NCI-H2107 (cell line): ENCODE data around the gene MSH3.
"Not testable (repeated sequence)": the region's sequence is repeated elsewhere in the genome, so short reads cannot be mapped to it uniquely, and the experiment has no call there.

Source experiments
- DNase-seq: peaks from one replicate; lab custom pipeline; 2025; lab: John Stamatoyannopoulos, UW

The MSH3 gene

DNA sequence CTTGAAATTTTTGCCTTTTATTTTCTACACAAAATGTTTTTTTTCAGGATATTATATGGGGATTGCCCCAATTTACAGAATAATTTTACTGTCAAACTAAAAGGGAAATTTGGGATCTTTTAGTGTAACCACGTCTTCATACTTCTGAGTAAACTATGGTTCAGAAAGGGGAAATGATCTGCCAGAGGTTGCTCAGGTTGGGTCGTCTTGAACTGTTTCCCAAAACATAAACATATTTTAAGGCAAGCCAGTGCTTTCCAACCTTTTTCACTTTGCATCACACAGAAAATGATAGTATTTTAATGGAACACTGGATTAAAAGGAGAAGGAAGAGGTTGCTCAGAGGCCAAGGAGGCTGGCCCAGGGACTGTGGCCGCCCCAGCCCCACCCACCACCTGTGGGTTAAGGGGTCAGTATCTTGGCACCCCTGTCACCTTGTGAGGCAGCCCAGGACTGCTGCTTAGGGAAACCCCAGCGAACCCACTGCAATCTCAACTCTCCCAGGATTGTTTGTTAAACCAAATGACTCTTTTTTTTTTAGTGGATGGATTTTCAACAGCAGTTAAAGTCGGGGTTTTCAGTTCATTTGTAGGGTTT lies 143.1 kb downstream of the MSH3 start:
- no peak for DNase-seq

DNA sequence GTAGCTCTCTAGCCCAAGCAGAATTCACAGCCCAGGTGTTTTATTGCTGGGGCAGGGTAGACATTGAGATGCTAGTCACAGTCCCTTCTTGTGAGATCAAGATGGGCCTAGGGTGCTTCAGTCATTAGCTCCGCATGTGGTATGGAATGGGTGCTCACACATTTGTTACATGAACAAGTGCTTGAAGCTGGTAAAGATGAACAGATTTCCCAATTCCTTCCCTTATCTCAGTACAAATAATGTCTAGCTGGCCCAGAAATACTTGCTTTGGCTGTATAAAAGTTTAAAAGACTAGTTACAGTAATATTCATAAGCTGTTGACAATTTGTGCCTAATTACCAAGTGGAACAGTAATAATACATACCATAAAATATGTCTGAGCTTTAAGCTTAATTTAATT lies 143.7 kb downstream of the MSH3 start:
- DNase-seq: no peak

DNA sequence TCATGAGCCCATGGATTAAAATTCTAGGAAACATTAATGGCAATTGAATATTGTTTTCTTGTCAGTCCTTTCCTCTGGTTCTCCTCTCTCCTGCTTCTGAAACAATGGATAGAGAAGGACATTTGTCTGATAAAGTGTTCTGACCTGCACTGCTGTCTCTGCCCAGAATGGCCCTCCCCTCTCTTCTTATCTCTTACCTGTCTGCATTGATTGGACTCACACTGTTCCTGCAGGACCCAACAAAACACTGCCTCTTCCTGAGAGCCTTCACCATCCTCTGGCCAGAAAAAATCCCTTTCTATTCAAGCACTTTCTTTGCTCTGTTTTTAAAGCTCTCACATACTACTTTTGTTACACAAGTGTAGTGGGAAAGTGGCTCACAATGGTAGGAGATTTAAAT lies 144.2 kb downstream of the MSH3 start:
- no peak for DNase-seq

DNA sequence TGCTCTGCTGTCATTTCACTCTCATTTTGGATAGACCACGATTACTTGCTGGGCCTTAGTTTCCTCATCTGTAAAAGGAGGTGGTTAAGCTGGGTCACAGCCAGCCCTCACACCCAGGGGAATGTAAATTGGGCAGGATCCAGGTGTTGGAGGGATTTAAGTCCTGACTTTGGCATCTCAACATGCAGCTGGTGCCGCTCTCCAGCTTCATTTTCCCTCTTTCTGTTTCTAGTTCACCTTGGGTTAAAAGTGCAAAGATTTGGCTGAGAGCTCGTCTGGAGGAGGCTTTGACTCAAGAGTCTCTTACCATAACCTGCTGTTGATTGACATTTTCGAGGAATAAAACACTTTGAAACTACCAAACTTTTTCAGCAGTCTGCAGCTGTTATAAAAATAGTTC lies 144.6 kb downstream of the MSH3 start:
- no peak for DNase-seq

- no peak for DNase-seq
These were observed 145.1 kb downstream of the MSH3 start for GRCh38 chr5:80799573-80799972.

- DNase-seq: no peak
These were observed 149.9 kb downstream of the MSH3 start for GRCh38 chr5:80804332-80804731.

DNA sequence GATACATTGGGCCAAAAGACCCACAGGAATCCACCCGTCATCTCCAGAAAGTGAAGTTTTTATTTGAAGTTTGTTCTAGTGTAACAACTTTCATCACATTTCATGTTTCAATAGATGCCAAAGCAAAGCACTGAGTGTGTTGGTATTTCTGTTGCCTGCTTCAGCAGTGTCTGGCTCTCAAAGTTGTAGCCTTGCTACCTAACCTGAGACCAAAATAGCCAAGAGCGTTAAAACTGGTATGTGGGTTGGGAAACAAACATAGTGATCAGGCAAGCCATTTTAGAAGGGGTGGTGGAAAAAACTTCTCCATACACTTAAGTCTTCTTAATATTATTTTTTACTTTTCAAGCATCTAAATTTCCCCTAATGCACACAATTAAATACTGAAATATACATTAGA lies 150.6 kb downstream of the MSH3 start:
- DNase-seq: no peak

GRCh38 chr5:80806929-80807328 lies 152.5 kb downstream of the MSH3 start:
- no peak for DNase-seq

DNA sequence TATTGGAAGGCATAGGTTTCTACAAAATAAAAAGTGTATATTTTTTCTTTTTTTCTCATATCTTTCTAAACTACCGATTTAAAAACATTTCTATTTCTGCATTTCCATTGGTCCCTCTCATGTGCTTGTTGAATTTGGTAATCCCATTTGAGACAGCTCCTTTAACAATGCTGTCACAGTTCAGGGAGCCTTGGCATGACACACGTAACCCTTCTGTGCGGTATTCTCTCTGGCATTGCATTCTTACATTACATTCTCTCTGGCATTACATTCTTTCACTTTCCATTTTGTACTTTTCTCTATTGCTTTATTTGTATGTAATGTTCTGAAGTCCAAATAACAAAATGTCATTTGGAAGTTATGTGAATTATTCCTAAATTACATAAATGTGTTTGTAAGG lies 155.0 kb downstream of the MSH3 start:
- no peak for DNase-seq

- no peak for DNase-seq
These were observed 156.0 kb downstream of the MSH3 start for GRCh38 chr5:80810425-80810824.

DNA sequence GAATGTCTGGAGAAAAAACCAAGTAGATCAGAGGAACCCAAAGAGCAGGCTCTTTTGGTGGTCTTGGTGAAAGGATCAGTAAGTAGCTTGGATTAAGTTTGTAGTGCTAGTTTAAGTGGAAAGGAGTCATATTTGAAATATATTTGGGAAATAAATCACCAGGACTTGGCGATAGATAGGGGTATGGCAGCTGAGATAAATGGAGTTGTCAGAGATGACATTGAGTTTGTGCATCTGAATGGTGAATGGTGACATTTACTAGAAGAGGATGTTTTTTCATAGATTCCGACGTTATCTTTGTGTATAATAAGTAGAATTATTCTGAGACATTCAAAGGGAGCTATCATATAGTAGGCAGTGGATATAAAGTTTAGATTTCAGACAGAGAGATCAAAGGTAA lies 162.1 kb downstream of the MSH3 start:
- no peak for DNase-seq

DNA sequence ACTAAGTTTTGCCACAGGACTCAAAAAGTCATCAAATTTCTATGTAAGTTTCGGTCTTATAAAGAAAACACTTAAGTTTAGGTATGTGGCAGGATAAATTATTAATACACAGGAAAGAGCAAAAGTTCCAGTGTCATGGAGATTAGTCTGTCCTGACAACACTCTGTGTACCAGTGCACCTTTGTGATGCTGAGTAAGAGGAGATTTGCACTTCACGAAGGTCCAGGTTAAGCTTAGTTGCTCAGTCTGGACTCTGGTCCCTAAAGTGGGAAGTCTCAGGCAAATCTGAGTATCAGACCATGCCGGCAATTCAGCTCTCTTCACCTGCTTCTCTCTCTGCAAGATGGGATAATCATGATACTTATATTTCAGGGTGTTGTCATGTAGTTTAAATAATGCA lies 166.2 kb downstream of the MSH3 start:
- DNase-seq: no peak

DNA sequence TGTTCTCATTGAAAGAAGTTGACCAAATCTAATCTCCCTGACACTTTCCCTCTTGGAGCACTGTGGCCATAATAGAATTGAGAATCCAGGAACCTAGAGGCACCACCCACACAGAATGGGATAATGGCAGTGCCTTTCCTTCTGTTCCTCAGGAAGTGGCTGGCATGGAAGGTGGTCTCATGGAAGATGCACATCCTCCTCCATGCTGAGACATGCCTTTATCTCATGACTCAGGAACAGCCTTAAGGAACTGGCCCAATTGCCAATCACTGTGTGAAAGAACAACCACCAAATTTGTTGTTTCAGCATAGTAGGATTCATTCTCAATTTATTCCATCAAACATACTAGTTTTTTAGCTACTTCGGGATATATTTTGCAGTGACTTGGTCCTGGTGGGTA lies 168.2 kb downstream of the MSH3 start:
- no peak for DNase-seq

GRCh38 chr5:80824159-80824558 lies 169.7 kb downstream of the MSH3 start:
- DNase-seq: not testable (repeated sequence)

DNA sequence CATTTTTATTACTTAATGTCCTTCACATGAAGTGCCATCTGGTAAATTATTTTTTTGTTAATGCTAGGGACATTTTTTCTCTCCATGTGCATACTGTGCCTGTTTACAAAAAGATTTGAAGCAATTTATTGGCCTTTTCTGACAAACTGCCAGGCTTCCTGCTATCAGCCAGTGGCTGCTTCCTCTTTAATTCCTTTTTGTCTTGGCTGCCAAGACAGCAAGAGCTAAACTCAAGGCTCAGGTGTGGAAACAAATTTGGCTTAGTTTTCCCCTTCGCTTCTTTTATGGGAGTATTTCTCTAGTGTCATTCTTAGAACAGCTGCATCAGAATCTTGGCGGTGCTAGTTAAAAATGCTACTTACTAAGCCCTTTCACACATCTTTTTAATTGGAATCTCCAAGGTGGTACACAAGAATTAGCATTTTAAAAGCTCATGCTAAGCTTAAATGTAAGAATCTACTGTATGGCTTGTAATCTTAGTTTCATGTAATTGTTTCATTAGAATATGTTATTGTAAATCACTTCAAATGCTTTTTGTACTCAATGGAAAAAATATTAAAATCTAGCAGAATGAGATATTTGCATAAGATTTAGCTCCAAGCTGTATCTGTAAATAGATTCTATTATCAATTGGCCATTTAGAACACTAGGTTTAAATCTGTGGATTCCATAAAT lies 171.5 kb downstream of the MSH3 start:
- DNase-seq: no peak

- no peak for DNase-seq
These were observed 180.3 kb downstream of the MSH3 start for GRCh38 chr5:80834710-80835109.

DNA sequence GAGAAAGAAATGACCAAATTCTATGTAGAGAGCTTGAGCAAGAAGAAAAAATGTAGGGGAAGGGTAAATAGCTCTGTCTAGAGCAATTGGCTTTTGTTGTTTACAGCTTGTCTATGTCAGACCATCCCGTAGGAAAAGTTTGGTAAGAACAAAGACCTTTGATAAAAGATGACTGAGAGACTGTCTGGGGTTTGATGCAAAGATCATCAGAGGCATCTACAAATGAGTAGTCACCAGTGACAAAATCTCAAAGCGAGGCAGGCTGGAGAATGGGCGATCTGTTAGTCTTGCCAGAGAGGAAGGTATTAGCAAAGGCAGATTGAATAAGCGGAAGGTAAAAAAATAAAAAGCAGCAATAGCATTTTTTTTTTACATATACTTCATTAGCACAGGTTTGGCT lies 180.7 kb downstream of the MSH3 start:
- DNase-seq: no peak

- DNase-seq: no peak
These were observed 183.2 kb downstream of the MSH3 start for GRCh38 chr5:80837679-80838078.

DNA sequence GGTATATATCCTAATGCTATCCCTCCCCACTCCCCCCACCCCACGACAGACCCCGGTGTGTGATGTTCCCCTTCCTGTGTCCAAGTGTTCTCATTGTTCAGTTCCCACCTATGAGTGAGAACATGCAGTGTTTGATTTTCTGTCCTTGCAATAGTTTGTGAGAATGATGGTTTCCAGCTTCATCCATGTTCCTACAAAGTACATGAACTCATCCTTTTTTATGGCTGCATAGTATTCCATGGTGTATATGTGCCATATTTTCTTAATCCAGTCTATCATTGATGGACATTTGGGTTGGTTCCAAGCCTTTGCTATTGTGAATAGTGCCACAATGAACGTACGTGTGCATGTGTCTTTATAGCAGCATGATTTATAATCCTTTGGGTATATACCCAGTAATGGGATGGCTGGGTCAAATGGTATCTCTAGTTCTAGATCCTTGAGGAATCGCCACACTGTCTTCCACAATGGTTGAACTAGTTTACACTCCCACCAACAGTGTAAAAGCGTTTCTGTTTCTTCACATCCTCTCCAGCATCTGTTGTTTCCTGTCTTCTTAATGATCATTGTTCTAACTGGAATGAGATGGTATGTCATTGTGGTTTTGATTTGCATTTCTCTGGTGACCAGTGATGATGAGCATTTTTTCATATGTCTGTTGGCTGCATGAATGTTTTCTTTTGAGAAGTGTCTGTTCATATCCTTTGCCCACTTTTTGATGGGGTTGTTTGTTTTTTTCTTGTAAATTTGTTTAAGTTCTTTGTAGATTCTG lies 186.8 kb downstream of the MSH3 start:
- DNase-seq: not testable (repeated sequence)

- not testable (repeated sequence) for DNase-seq
These were observed 192.0 kb downstream of the MSH3 start for GRCh38 chr5:80846422-80846821.

DNA sequence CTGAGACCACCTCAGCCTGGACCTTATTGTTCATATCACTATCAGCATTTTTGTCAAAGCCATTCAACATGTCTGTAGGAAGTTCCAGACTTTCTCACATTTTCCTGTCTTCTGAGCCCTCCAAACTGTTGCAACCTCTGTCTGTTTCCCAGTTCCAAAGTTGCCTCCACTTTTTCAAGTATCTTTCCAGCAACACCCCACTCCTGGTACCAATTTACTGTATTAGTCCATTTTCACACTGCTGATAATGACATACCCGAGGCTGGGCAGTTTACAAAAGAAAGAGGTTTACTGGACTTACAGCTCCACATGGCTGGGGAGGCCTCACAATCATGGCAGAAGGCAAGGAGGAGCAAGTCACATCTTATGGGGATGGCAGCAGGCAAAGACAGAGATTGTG lies 195.7 kb downstream of the MSH3 start:
- not testable (repeated sequence) for DNase-seq

DNA sequence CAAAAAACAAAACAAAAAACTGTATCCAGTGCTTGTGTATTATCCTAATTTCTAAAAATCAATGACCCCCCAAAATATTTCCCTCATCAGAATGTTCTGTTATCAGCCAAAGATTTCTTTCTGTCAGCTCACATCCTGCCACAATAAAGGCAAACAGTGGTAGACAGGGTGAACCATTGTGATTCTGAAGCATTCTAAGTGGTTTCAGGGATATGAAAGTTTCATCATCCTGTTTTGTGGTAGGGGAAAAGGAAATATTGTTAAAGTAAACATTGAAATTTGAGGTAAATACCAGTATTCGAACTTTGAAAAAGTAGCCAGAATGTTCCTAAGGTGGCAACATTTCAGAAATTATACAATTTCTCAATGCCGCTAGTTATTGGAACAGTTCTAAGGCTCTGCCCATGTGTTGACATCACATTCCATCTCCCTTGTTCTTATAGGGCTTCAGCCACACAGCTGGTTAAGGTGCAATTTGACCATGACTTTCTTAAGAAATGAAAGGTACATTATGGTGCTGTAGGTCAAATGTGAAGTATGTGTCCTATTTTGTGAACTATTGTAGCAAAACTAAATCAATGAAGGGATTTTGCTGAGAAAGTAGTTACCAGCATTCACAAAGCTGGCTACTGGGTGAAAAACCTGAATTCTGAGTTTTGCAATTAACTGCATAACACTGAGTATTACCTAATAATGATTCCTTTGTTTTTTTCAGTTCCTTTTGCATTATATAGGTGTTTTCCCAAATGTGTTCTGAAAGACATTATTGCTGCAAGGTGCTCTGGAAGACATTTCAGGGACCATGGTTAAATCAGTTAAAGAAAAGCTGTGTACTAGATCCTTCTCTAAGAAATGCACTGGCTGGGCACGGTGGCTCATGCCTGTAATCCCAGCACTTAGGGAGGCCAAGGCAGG lies 198.1 kb downstream of the MSH3 start:
- no peak for DNase-seq
